Mesenchymal stem cell (in vitro differentiated cells and primary cell): Measurements from ENCODE around the gene PLN.

ENCODE experiments used
- DNase-seq: peaks from one replicate; pipeline ENCODE4 v3.0.0-alpha.2; 2013
- H2AFZ ChIP-seq: one replicate; pipeline ENCODE4 v1.6.1; 2013; ENCODE audit warnings: low read depth, mild to moderate bottlenecking, control low read depth, inconsistent platforms, low read length, moderate library complexity
- H2AK5ac ChIP-seq: 2 replicates; pipeline ENCODE4 v1.6.1; 2013; ENCODE audit warnings: low read length, moderate library complexity, mild to moderate bottlenecking, inconsistent platforms; ENCODE audit not compliant: severe bottlenecking
- H2BK120ac ChIP-seq: one replicate; pipeline ENCODE4 v1.6.1; 2013; ENCODE audit warnings: low read depth, mild to moderate bottlenecking, inconsistent platforms, low read length, moderate library complexity
- H2BK12ac ChIP-seq, 2 experiments: one replicate each; pipeline ENCODE4 v1.6.1; 2013; ENCODE audit warnings: inconsistent platforms in 2 of 2, low read length in 2 of 2, mild to moderate bottlenecking in 2 of 2, moderate library complexity in 2 of 2, control low read depth in 1 of 2
- H2BK15ac ChIP-seq: one replicate; pipeline ENCODE4 v1.6.1; 2013; ENCODE audit warnings: mild to moderate bottlenecking, low read depth, inconsistent platforms; ENCODE audit not compliant: poor library complexity, severe bottlenecking
- H2BK5ac ChIP-seq: 2 replicates; pipeline ENCODE4 v1.6.1; 2013; ENCODE audit warnings: low read depth, mild to moderate bottlenecking, low read length, control low read depth, inconsistent platforms; ENCODE audit not compliant: poor library complexity, severe bottlenecking
- H3K14ac ChIP-seq, 2 experiments: one replicate each; pipeline ENCODE4 v1.6.1; 2013; ENCODE audit warnings: inconsistent platforms in 2 of 2, low read length in 2 of 2, control low read depth in 1 of 2, mild to moderate bottlenecking in 1 of 2, moderate library complexity in 1 of 2
- H3K18ac ChIP-seq, 2 experiments: one replicate each; pipeline ENCODE4 v1.6.1; 2013; ENCODE audit warnings: inconsistent platforms in 2 of 2, low read length in 2 of 2, control low read depth in 1 of 2, low read depth in 1 of 2, mild to moderate bottlenecking in 1 of 2
- H3K23ac ChIP-seq, 2 experiments: one replicate each; pipeline ENCODE4 v1.6.1; 2013; ENCODE audit warnings: inconsistent platforms in 2 of 2, low read length in 2 of 2, mild to moderate bottlenecking in 2 of 2, moderate library complexity in 2 of 2, control low read depth in 1 of 2
- H3K27ac ChIP-seq: 2 replicates; pipeline ENCODE4 v1.5.1; 2013; ENCODE audit warnings: mild to moderate bottlenecking, moderate library complexity, low read length, control low read depth, inconsistent platforms; ENCODE audit not compliant: poor library complexity, severe bottlenecking
- H3K27me3 ChIP-seq, 2 experiments: 2 replicates each; pipeline versions ENCODE4 v1.6.1 to v1.7.0; 2013; ENCODE audit warnings: low read length in 2 of 2, mild to moderate bottlenecking in 2 of 2, moderate library complexity in 2 of 2, control low read depth in 1 of 2, inconsistent platforms in 1 of 2; ENCODE audit not compliant: control insufficient read depth in 1 of 2, insufficient read depth in 1 of 2
- H3K36me3 ChIP-seq, 2 experiments: 2 replicates each; pipeline versions ENCODE4 v1.6.1 to v1.7.0; 2013; ENCODE audit warnings: low read length in 2 of 2, control low read depth in 1 of 2, inconsistent platforms in 1 of 2, low read depth in 1 of 2, mild to moderate bottlenecking in 1 of 2; ENCODE audit not compliant: insufficient read depth in 2 of 2, control insufficient read depth in 1 of 2
- H3K4ac ChIP-seq, 2 experiments: one replicate each; pipeline ENCODE4 v1.6.1; 2013; ENCODE audit warnings: inconsistent platforms in 2 of 2, low read length in 2 of 2, mild to moderate bottlenecking in 2 of 2, moderate library complexity in 2 of 2, control low read depth in 1 of 2, low read depth in 1 of 2
- H3K4me1 ChIP-seq: 2 replicates; pipeline ENCODE4 v1.6.1; 2013; ENCODE audit warnings: low read depth, low read length, control low read depth; ENCODE audit not compliant: control insufficient read depth, insufficient read depth
- H3K4me2 ChIP-seq: 2 replicates; pipeline ENCODE4 v1.6.1; 2013; ENCODE audit warnings: low read length, mild to moderate bottlenecking, inconsistent platforms; ENCODE audit not compliant: poor library complexity, severe bottlenecking
- H3K4me3 ChIP-seq, 2 experiments: 2 replicates each; pipeline versions ENCODE4 v1.5.1 to v1.7.0; 2013; ENCODE audit warnings: low read length in 2 of 2, mild to moderate bottlenecking in 2 of 2, control low read depth in 1 of 2, low read depth in 1 of 2; ENCODE audit not compliant: insufficient read depth in 1 of 2
- H3K79me1 ChIP-seq: replicated peaks from 2 replicates; pipeline ENCODE4 v1.6.1; 2013; ENCODE audit warnings: mild to moderate bottlenecking, control low read depth, low read length, inconsistent platforms; ENCODE audit not compliant: poor library complexity, severe bottlenecking
- H3K9ac ChIP-seq: 2 replicates; pipeline ENCODE4 v1.7.0; 2013; ENCODE audit warnings: mild to moderate bottlenecking, low read length, moderate library complexity
- H3K9me3 ChIP-seq: 2 replicates; pipeline ENCODE4 v1.7.0; 2013; ENCODE audit warnings: mild to moderate bottlenecking, low read length; ENCODE audit not compliant: control insufficient read depth
- H4K8ac ChIP-seq: one replicate; pipeline ENCODE4 v1.6.1; 2013; ENCODE audit warnings: inconsistent platforms, mild to moderate bottlenecking, low read length, moderate library complexity
- H4K91ac ChIP-seq: one replicate; pipeline ENCODE4 v1.6.1; 2013; ENCODE audit warnings: mild to moderate bottlenecking, low read length, inconsistent platforms
- WGBS: methylation state at CpG from one replicate; pipeline ENCODE4 v1.1.7; 2013; ENCODE audit warnings: mixed read lengths; 5-methylcytosine and 5-hydroxymethylcytosine counted together

The PLN gene

DNA sequence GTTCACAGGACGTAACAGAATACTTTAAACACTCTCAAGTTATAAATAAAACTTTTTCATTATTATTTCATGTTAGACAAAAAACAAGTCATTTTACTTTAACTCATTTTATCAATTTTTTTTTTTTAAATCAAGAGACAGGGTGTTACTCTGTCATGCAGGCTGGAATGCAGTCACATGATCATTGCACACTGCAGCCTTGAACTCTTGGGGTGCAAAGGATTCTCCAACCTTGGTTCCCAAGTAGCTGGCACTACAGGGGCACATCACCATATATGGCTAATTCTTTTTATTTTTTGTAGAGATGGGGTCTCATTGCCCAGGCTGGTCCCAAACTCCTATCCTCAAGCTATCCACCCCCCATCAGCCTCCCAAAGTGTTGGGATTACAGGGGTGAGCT, 14.2 kb downstream of the PLN start:
- Histone ChIP-seq H4K8ac (no peak overlapping the region), H3K9ac (no peak overlapping the region)

DNA sequence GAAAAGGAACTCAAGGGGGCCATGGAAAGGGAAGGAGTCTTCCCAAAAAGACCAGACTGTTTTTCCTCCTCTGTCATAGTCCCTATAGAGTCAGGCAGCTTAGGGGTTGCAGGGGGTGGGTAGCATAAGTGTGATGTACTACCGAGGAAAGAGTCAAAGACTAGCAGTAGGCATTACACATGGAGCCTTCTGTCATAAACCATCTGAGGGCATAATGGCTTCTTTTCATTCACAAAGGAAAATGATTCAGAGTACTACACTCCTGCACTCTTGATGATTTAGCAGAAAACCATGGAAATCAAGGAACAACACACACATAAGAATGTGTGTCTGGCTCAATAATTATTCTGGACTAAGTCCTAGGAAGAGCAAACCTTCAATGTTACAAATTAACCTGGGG, 14.9 kb downstream of the PLN start:
- no peak overlapping the region for H3K23ac ChIP-seq
- peaks cover 0 to 16% of the 10 kb centered on the region in 2 experiments for H3K36me3 ChIP-seq
- no peak overlapping the region for H3K18ac ChIP-seq
- H3K27me3 ChIP-seq, result no peaks in the 10 kb centered on the region
- H2AFZ ChIP-seq, result no peak overlapping the region
- H2BK120ac ChIP-seq, result no peak overlapping the region
- no peak overlapping the region for H2BK12ac ChIP-seq
- no peaks in the 10 kb centered on the region for H3K9me3 ChIP-seq
- no peak overlapping the region for H3K4me2 ChIP-seq
- H3K79me1 ChIP-seq, result peaks cover 14% of the 10 kb centered on the region
- no peak overlapping the region for H2AK5ac ChIP-seq
- peaks cover 3% of the 10 kb centered on the region for H3K4me1 ChIP-seq
- no peak overlapping the region for H2BK15ac ChIP-seq
- H2BK5ac ChIP-seq, result no peak overlapping the region
- DNase-seq, result peak; percentile 23
- H3K4me3 ChIP-seq, result no peak overlapping the region
- WGBS, result 86% methylated on average over 1 of the region's 1 CpG
- H3K4ac ChIP-seq, result no peak overlapping the region
- H3K14ac ChIP-seq, result no peak overlapping the region
- H3K27ac ChIP-seq, result peak overlapping the region; percentile 5
- no peak overlapping the region for H4K91ac ChIP-seq
- H4K8ac ChIP-seq, result no peak overlapping the region
- H3K9ac ChIP-seq, result peak overlapping the region; percentile 54

More for the DNA sequence above, 14.2 kb downstream of the PLN start:
- Histone ChIP-seq H3K4me2 (no peak overlapping the region), H3K18ac (no peak overlapping the region), H3K23ac (no peak overlapping the region), H3K36me3 (peaks cover 0 to 16% of the 10 kb centered on the region in 2 experiments), H2BK5ac (no peak overlapping the region), H4K91ac (no peak overlapping the region), H3K14ac (no peak overlapping the region), H3K9me3 (no peaks in the 10 kb centered on the region), H3K4me1 (peaks cover 3% of the 10 kb centered on the region), H3K79me1 (peaks cover 18% of the 10 kb centered on the region), H2BK12ac (no peak overlapping the region), H2BK15ac (no peak overlapping the region), H3K4ac (no peak overlapping the region), H2BK120ac (no peak overlapping the region), H3K27ac (no peak overlapping the region), H2AFZ (no peak overlapping the region), H3K4me3 (no peak overlapping the region), H2AK5ac (no peak overlapping the region), H3K27me3 (no peaks in the 10 kb centered on the region)
- WGBS, result no CpG with 5 or more reads among the region's 1 CpG
- no peak for DNase-seq

DNA sequence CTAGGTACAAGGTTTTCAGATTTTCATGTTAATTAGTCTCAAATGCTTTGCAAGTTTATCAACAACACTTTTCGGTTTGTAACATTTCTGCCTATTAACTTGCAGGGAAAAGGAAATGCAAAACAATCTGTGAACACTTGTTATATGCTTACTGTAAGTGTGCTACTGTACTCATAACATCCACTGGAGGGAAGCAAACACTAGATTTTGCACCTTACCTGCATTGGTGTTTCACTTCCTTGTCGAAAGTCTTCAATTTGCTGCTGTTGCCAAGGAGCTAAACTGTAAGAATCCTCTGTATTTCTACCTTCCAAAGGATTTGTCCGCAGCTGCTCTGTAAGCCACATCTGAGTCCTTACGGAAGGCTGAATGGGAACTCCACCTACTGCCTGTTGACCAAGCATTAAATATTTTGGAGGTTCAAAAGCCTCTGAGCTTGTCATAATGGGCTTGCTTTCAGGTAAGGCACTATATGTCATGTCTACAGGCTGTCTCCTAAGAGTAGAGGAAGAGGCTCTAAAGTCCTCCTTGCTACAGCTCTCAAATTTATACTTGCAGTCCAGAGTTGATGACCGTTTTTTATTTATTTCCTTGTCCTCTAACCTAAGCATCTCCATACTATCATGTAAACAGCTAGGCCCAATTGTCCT, 17.3 kb downstream of the PLN start:
- H3K9ac ChIP-seq, result no peak overlapping the region
- H3K27me3 ChIP-seq, result no peaks in the 10 kb centered on the region
- DNase-seq, result peak; percentile 17
- peaks cover 15% of the 10 kb centered on the region for H3K79me1 ChIP-seq
- H2BK120ac ChIP-seq, result no peak overlapping the region
- no peak overlapping the region for H3K18ac ChIP-seq
- no peak overlapping the region for H3K4me3 ChIP-seq
- H3K14ac ChIP-seq, result no peak overlapping the region
- H3K9me3 ChIP-seq, result no peaks in the 10 kb centered on the region
- H3K36me3 ChIP-seq, result peaks cover 0 to 16% of the 10 kb centered on the region in 2 experiments
- 83% methylated on average over 5 of the region's 5 CpGs for WGBS
- H3K23ac ChIP-seq, result no peak overlapping the region
- H4K91ac ChIP-seq, result no peak overlapping the region
- no peak overlapping the region for H2BK15ac ChIP-seq
- no peak overlapping the region for H3K4ac ChIP-seq
- no peak overlapping the region for H4K8ac ChIP-seq
- H2AFZ ChIP-seq, result no peak overlapping the region
- H2AK5ac ChIP-seq, result no peak overlapping the region
- no peak overlapping the region for H3K4me2 ChIP-seq
- H2BK5ac ChIP-seq, result no peak overlapping the region
- no peak overlapping the region for H2BK12ac ChIP-seq
- H3K4me1 ChIP-seq, result peaks cover 3% of the 10 kb centered on the region
- no peak overlapping the region for H3K27ac ChIP-seq

DNA sequence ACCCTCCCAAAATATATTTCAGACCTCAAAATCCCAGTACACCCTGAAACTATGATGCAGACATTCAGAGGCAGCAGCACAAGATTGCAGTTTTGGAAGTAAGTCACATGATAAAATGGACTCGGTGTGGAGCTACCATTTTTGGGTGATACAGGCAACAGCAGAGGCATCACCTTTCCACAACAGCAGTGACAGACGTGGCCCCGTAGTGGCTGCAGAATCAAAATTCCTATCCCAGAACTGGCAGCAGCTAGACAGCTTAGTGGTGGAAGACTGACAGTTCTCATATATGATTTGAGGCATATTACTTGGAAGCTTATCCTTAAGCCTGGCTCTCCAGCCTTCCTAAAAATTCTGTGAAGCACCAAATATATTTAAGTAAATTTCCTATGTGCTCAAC, 19.9 kb downstream of the PLN start:
- H2AFZ ChIP-seq, result no peak overlapping the region
- no peak overlapping the region for H2BK12ac ChIP-seq
- H3K4me2 ChIP-seq, result no peak overlapping the region
- no peak overlapping the region for H2AK5ac ChIP-seq
- no peak overlapping the region for H3K9ac ChIP-seq
- no peak overlapping the region for H3K4ac ChIP-seq
- H2BK5ac ChIP-seq, result no peak overlapping the region
- H3K4me1 ChIP-seq, result no peaks in the 10 kb centered on the region
- no peak overlapping the region for H2BK120ac ChIP-seq
- no peak overlapping the region for H2BK15ac ChIP-seq
- DNase-seq, result no peak
- peaks cover 14% of the 10 kb centered on the region for H3K79me1 ChIP-seq
- no peak overlapping the region for H3K14ac ChIP-seq
- no peak overlapping the region for H4K8ac ChIP-seq
- no peak overlapping the region for H3K27ac ChIP-seq
- 86% methylated on average over 3 of the region's 3 CpGs for WGBS
- H3K23ac ChIP-seq, result no peak overlapping the region
- no peak overlapping the region for H4K91ac ChIP-seq
- no peak overlapping the region for H3K4me3 ChIP-seq
- no peaks in the 10 kb centered on the region for H3K27me3 ChIP-seq
- H3K18ac ChIP-seq, result no peak overlapping the region
- peaks cover under 1% of the 10 kb centered on the region for H3K9me3 ChIP-seq
- H3K36me3 ChIP-seq, result peaks cover 0 to 16% of the 10 kb centered on the region in 2 experiments
